H9 (cell line): Measurements from ENCODE around the gene IL1RAPL1. TPM values are rescaled to one million over a fixed set of nuclear protein-coding genes. Genes with fewer than 3 reads are reported as not detected.

Source experiments
- DNase-seq: peaks from one replicate; pipeline ENCODE4 v3.0.0-alpha.2; 2017
- H2AFZ ChIP-seq: one replicate; pipeline ENCODE4 v1.6.1; 2013; ENCODE audit warnings: mild to moderate bottlenecking, low read length, control low read depth, moderate library complexity
- H2AK5ac ChIP-seq: 2 replicates; pipeline ENCODE4 v1.6.1; 2013; ENCODE audit warnings: low read length, control low read depth, mixed read lengths; ENCODE audit not compliant: insufficient read length
- H2BK120ac ChIP-seq: one replicate; pipeline ENCODE4 v1.6.1; 2013; ENCODE audit warnings: low read depth, mild to moderate bottlenecking, low read length, control low read depth, inconsistent platforms; ENCODE audit not compliant: poor library complexity, severe bottlenecking
- H2BK12ac ChIP-seq: 2 replicates; pipeline ENCODE4 v1.6.1; 2013; ENCODE audit warnings: low read length, control low read depth, mixed read lengths, low read depth; ENCODE audit not compliant: insufficient read length
- H2BK15ac ChIP-seq: 2 replicates; pipeline ENCODE4 v1.6.1; 2013; ENCODE audit warnings: low read depth, low read length, control low read depth
- H2BK20ac ChIP-seq: one replicate; pipeline ENCODE4 v1.6.1; 2013; ENCODE audit warnings: low read depth, mild to moderate bottlenecking, low read length, control low read depth, inconsistent platforms; ENCODE audit not compliant: poor library complexity, severe bottlenecking
- H2BK5ac ChIP-seq: 2 replicates; pipeline ENCODE4 v1.6.1; 2013; ENCODE audit warnings: low read length, control low read depth, mixed read lengths; ENCODE audit not compliant: insufficient read length
- H3K14ac ChIP-seq: 2 replicates; pipeline ENCODE4 v1.6.1; 2013; ENCODE audit warnings: low read length, control low read depth; ENCODE audit not compliant: insufficient read depth
- H3K18ac ChIP-seq: 2 replicates; pipeline ENCODE4 v1.6.1; 2013; ENCODE audit warnings: low read depth, mild to moderate bottlenecking, mixed read lengths, low read length, control low read depth; ENCODE audit not compliant: insufficient read length
- H3K23ac ChIP-seq: 2 replicates; pipeline ENCODE4 v1.6.1; 2013; ENCODE audit warnings: low read length, control low read depth, mixed read lengths, low read depth; ENCODE audit not compliant: insufficient read length
- H3K23me2 ChIP-seq: 2 replicates; pipeline ENCODE4 v1.6.1; 2013; ENCODE audit warnings: low read depth, mild to moderate bottlenecking, mixed read lengths, low read length, control low read depth; ENCODE audit not compliant: insufficient read length, poor library complexity, severe bottlenecking
- H3K27ac ChIP-seq: 2 replicates; pipeline ENCODE4 v1.5.1; 2013; ENCODE audit warnings: low read length, control low read depth, mixed read lengths, low read depth; ENCODE audit not compliant: insufficient read length
- H3K27me3 ChIP-seq: 2 replicates; pipeline ENCODE4 v1.6.1; 2013; ENCODE audit warnings: low read length, control low read depth, inconsistent platforms; ENCODE audit not compliant: insufficient read depth
- H3K4ac ChIP-seq: 2 replicates; pipeline ENCODE4 v1.6.1; 2013; ENCODE audit warnings: low read depth, mild to moderate bottlenecking, control low read depth, inconsistent platforms, low read length, moderate library complexity
- H3K4me1 ChIP-seq: 2 replicates; pipeline ENCODE4 v1.6.1; 2013; ENCODE audit warnings: low read length, control low read depth, inconsistent platforms; ENCODE audit not compliant: insufficient read depth
- H3K4me2 ChIP-seq: 2 replicates; pipeline ENCODE4 v1.6.1; 2013; ENCODE audit warnings: low read length, control low read depth, mixed read lengths; ENCODE audit not compliant: insufficient read length, insufficient read depth
- H3K56ac ChIP-seq: 2 replicates; pipeline ENCODE4 v1.6.1; 2013; ENCODE audit warnings: low read depth, mild to moderate bottlenecking, mixed read lengths, low read length, control low read depth; ENCODE audit not compliant: insufficient read length
- H3K79me1 ChIP-seq: 2 replicates; pipeline ENCODE4 v1.6.1; 2013; ENCODE audit warnings: low read depth, mild to moderate bottlenecking, moderate library complexity, low read length, control low read depth, inconsistent platforms; ENCODE audit not compliant: insufficient read depth, poor library complexity, severe bottlenecking
- H3K79me2 ChIP-seq: 2 replicates; pipeline ENCODE4 v1.6.1; 2013; ENCODE audit warnings: low read length, control low read depth, inconsistent platforms; ENCODE audit not compliant: insufficient read depth
- H3K9ac ChIP-seq: 2 replicates; pipeline ENCODE4 v1.6.1; 2013; ENCODE audit warnings: low read length, control low read depth, mixed read lengths; ENCODE audit not compliant: insufficient read length; ENCODE audit errors: extremely low read depth
- H3K9me3 ChIP-seq: one replicate; pipeline ENCODE4 v1.6.1; 2013; ENCODE audit warnings: low read depth, low read length, inconsistent platforms; ENCODE audit not compliant: control insufficient read depth
- H3T11ph ChIP-seq: one replicate; pipeline ENCODE4 v1.6.1; 2013; ENCODE audit warnings: mild to moderate bottlenecking, low read length, control low read depth, inconsistent platforms
- H4K20me1 ChIP-seq: one replicate; pipeline ENCODE4 v1.6.1; 2013; ENCODE audit not compliant: control insufficient read depth, insufficient read length, insufficient read depth
- H4K5ac ChIP-seq: 2 replicates; pipeline ENCODE4 v1.6.1; 2013; ENCODE audit warnings: low read depth, mild to moderate bottlenecking, mixed read lengths, low read length, control low read depth; ENCODE audit not compliant: insufficient read length
- H4K8ac ChIP-seq: replicated peaks from 2 replicates; pipeline ENCODE4 v1.6.1; 2013; ENCODE audit warnings: low read length, control low read depth, mixed read lengths, low read depth; ENCODE audit not compliant: insufficient read length
- H4K91ac ChIP-seq: 2 replicates; pipeline ENCODE4 v1.6.1; 2013; ENCODE audit warnings: low read depth, mild to moderate bottlenecking, moderate library complexity, mixed read lengths, low read length, control low read depth; ENCODE audit not compliant: insufficient read length
- H3K27ac Mint-ChIP-seq, 3 experiments: 2 replicates in 2 of 3; 3 replicates in 1 of 3; pipeline ENCODE4 v1.8.0; 2020 to 2021; ENCODE audit warnings: mixed read lengths in 3 of 3, mild to moderate bottlenecking in 1 of 3, moderate library complexity in 1 of 3
- H3K27me3 Mint-ChIP-seq: 2 replicates; pipeline ENCODE4 v1.8.0; 2021; ENCODE audit warnings: low read depth, mild to moderate bottlenecking, moderate library complexity, mixed read lengths
- H3K36me3 Mint-ChIP-seq, 3 experiments: 2 replicates in 2 of 3; 3 replicates in 1 of 3; pipeline ENCODE4 v1.8.0; 2020 to 2021; ENCODE audit warnings: low read depth in 3 of 3, mixed read lengths in 3 of 3; ENCODE audit not compliant: insufficient read depth in 1 of 3
- H3K4me1 Mint-ChIP-seq, 2 experiments: 2 replicates each; pipeline ENCODE4 v1.8.0; 2020; ENCODE audit warnings: mixed read lengths in 2 of 2
- H3K4me3 Mint-ChIP-seq, 2 experiments: 2 replicates in 1 of 2; 3 replicates in 1 of 2; pipeline ENCODE4 v1.8.0; 2020 to 2021; ENCODE audit warnings: mild to moderate bottlenecking in 2 of 2, mixed read lengths in 2 of 2, moderate library complexity in 1 of 2
- H3K9me3 Mint-ChIP-seq, 2 experiments: 2 replicates in 1 of 2; 3 replicates in 1 of 2; pipeline ENCODE4 v1.8.0; 2020; ENCODE audit warnings: mild to moderate bottlenecking in 2 of 2, mixed read lengths in 2 of 2, moderate library complexity in 1 of 2
- CTCF ChIP-seq: fragments of 200-600 bp; sonication (generic); conservative IDR thresholded peaks from 3 replicates; pipeline ENCODE4 v1.8.0; 2021; ENCODE audit warnings: antibody characterized with exemption, mild to moderate bottlenecking
- WGBS: extraction: QIAGEN DNeasy Blood & Tissue Kit; methylation state at CpG from one replicate; pipeline ENCODE4 v1.1.7; 2013; ENCODE audit warnings: missing lambda C conversion rate, low lambda C conversion rate, mixed read lengths; ENCODE audit not compliant: insufficient read length; ENCODE audit errors: extremely low coverage; 5-methylcytosine and 5-hydroxymethylcytosine counted together
- total RNA-seq: library from RNA; stranded (reverse); gene quantifications from 2 replicates; pipeline ENCODE4 v1.2.1, GENCODE V29; 2021

The IL1RAPL1 gene
- total RNA-seq, 1 experiment from 2014 or later: 0.31 TPM

GRCh38 chrX:29376584-29376983 is 789.3 kb downstream of the IL1RAPL1 start:
- H4K91ac ChIP-seq: no peak overlapping the region
- no peaks in the 10 kb centered on the region for H3K23me2 ChIP-seq
- no peaks in the 10 kb centered on the region for H4K20me1 ChIP-seq
- H3K27ac ChIP-seq: no peak overlapping the region
- Mint-ChIP-seq H3K4me1 (peaks cover 6 to 9% of the 10 kb centered on the region in 2 experiments), H3K9me3 (peaks cover 34 to 66% of the 10 kb centered on the region in 2 experiments), H3K27ac (no peak overlapping the region), H3K27me3 (no peaks in the 10 kb centered on the region), H3K4me3 (no peak overlapping the region), H3K36me3 (peaks cover 0 to 15% (median 8%) of the 10 kb centered on the region in 3 experiments; a peak in 4 of 7 replicates)
- H3K79me2 ChIP-seq: no peaks in the 10 kb centered on the region
- TF ChIP-seq CTCF: no peak
- H2AFZ ChIP-seq: no peak overlapping the region
- no peaks in the 10 kb centered on the region for H3K4me1 ChIP-seq
- no peak overlapping the region for H2AK5ac ChIP-seq
- no peak overlapping the region for H3K56ac ChIP-seq
- no peaks in the 10 kb centered on the region for H3K79me1 ChIP-seq
- no peak for DNase-seq
- H3K4me2 ChIP-seq: no peak overlapping the region
- no peak overlapping the region for H2BK120ac ChIP-seq
- no peaks in the 10 kb centered on the region for H3K9me3 ChIP-seq
- H4K8ac ChIP-seq: no peak overlapping the region
- no peak overlapping the region for H3K9ac ChIP-seq
- no peak overlapping the region for H3K23ac ChIP-seq
- no peak overlapping the region for H4K5ac ChIP-seq
- WGBS: no CpG with 5 or more reads among the region's 1 CpG
- H2BK20ac ChIP-seq: no peak overlapping the region
- no peak overlapping the region for H3K18ac ChIP-seq
- no peak overlapping the region for H2BK5ac ChIP-seq
- no peak overlapping the region for H2BK12ac ChIP-seq
- H2BK15ac ChIP-seq: no peak overlapping the region
- no peaks in the 10 kb centered on the region for H3K27me3 ChIP-seq
- H3K4ac ChIP-seq: no peak overlapping the region
- H3T11ph ChIP-seq: no peak overlapping the region
- no peak overlapping the region for H3K14ac ChIP-seq
